DMS 273 (cell line): ENCODE data around the gene ADGRV1.

ENCODE experiments used
- DNase-seq: peaks from one replicate; lab custom pipeline; 2025; ENCODE audit not compliant: unreplicated experiment; lab: John Stamatoyannopoulos, UW

ADGRV1 gene

DNA sequence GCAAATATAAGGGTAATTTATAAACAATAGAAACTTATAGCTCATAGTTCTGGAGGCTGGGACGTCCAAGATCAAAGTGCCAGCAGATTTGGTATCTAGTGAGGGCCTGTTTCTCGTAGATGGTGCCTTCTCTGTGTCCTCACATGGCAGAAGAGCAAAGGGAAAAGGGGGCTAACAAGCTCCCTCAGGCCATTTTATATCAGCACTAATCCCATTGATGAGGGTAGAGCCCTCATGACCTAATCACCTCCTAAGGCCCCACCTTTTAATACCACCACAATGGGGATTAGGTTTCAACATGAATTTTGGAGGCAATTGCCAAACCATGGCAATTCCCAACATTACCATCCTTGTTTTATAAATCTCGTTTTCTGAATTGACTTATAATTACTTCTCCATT, 564.7 kb downstream of the ADGRV1 start:
- DNase-seq, result no peak

DNA sequence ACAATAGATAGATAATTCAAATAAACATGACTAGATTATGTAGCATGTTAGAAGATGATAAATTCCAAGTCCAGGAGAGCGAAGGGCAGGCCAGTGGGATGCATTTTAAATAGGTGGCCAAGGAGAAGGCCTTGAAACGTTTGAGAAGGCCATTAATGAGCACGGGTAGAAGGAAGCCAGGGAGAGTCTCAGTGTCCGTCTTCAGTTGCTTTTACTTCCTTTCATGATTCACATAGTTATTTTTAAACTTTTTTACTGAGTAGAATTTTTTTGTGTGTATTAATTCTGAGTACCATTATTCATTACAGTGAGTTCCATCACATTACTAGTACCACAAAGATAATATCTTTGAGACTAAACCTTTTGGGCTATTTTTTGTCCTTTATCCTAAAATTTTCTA, 565.3 kb downstream of the ADGRV1 start:
- DNase-seq, result no peak

DNA sequence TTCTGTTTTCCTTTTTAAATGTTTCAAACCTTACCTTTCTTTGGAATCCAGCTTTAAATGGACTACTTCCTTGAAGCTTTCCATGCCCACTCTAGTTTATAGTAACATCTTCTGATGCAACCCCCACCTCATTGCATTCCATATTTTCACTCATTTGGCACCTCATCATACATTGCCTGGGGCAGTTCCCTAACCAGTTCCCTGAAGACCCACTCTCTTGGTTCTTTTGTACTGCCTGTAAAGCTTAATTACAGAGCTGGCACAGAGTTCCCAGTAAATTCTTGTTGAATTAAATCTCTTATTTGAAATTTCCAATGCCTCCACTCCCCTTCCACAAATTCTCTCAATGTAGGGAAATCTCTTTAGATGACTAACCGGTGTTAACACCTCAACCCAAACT, 567.3 kb downstream of the ADGRV1 start:
- DNase-seq, result no peak

DNA sequence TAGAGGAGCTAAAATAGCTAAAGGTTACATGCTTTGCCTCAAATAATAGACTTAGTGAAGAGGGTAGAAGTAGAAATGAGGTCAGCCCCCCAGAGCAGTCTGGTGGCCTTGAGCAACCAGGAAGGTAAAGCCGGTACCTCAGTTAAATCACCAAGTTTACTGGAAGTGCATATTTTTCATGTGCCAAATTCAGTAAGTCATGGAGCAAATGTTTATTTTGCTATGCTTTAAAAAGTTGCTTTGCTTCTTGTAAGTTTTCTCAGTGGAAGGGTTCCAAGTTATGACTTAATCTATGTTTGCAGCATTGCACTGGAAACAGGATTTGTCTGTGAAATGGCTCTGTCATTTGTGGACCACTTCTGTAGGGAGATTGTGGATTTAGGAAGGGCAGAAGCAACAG, 567.9 kb downstream of the ADGRV1 start:
- DNase-seq, result no peak

DNA sequence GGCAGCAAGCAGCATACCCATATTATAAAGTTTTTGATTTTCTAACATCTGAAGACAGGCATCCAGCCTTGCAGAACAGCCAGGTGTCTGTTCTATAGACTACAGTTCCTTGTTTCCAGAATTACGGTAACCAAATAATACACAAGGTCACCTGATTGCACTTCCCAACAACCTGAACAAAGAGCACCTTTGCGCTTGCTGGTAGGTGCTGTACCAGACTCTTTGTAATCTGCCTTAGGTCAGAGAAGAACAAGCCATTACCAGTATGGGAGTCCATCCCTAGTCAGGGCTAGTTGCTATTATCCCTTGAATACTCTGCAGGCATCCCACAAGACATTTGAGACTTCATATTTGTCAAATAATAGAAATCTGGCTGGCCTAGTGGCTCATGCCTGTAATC, 568.3 kb downstream of the ADGRV1 start:
- DNase-seq, result no peak

DNA sequence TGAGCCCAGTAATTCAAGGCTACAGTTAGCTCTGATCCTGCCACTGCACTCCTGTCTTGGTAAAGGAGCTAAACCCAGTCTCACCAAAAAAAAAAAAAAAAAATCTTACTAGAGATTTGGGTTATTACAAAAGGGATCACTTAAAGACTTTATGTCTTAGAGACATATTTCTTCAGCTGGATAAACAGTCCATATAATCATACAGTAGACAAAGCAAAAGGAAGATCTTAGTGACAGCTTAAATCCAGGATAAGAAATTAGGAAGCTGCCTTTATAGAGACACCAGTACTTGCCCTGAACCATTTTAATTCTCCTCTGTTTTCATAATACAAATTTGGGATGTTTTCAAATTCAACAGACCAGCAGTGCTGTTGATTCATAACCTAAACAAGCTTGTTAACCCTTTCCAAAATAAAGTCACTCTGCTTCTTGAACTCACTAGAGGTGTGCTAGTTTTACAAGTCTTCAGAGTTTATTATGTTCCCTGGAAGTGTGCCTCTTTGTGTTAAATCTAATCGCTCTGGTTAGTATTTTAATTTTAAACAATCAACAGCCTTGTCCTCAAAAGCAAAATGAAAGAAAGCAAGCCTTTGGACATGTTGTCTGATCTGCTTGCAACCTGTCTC, 569.0 kb downstream of the ADGRV1 start:
- no peak for DNase-seq

DNA sequence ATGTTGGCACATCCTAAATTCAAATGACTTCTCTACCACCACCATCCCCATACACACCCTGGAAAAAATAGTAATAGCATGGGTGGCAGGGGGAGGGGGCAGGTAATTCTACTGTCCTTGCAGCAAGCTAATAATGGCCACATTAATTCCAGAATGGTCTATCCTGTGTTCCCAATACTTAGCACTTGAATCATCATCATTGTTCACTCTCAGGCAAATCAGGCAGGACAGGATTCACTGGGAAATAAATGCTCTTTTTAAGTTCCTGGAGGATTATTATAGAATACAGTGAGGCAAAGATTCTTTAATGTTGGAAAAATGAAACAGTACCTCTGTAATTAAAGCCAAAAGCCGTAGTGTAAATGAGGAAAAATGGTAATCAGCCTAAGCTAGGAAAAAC, 570.0 kb downstream of the ADGRV1 start:
- DNase-seq, result no peak

DNA sequence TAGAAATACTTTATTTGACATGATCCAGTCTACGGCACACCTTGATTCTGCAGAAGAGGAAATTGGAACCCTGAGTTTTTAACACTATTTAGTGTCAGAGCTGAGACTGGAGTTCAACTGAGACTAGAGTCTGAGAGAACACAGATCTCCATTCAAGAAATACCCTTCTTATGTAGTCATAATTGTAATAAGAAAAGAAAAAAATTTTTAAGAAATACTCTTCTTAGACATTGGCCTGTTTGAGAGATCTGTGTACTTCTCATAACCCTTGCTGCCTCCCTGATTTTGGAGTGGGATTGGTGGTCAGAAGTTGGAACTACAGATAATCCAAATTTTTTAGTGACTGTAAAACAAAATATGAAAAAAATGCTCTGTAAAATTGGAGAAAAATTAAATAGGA, 571.2 kb downstream of the ADGRV1 start:
- DNase-seq, result no peak

DNA sequence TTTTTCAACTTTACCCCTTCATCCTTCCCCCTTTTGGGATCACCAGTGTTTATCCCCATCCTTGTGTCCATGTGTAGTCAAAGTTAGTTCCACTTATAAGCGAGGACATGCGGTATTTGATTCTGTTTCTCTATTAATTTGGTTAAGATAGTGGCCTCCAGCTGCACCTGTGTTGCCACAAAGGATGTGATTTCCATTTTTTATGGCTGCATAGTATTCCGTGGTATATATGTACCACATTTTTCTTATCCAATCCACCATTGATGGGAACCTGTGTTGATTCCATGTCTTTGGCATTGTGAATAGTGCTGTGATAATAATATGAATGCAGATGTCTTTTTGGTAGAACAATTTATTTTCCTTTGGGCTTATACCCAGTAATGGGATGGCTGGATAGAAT, 572.2 kb downstream of the ADGRV1 start:
- DNase-seq, result no peak

DNA sequence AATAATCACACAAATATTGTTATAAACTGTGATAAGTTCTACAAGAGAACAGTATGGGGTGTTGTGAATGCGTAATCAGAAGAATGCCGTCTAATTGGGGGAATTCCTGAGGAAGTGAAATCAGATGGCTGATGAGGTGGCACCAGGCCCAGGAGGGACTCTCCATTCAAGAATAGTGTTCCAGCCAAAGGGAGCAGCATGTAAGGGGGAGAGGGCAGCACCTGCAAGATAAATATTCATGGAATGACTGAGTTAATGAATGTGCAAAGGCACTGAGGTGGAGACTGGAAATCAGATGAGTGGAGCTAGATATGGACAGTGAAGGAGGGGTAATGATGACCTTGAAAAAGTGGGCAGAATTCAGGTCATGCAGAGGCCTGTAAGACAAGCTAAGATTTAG, 574.0 kb downstream of the ADGRV1 start:
- no peak for DNase-seq

DNA sequence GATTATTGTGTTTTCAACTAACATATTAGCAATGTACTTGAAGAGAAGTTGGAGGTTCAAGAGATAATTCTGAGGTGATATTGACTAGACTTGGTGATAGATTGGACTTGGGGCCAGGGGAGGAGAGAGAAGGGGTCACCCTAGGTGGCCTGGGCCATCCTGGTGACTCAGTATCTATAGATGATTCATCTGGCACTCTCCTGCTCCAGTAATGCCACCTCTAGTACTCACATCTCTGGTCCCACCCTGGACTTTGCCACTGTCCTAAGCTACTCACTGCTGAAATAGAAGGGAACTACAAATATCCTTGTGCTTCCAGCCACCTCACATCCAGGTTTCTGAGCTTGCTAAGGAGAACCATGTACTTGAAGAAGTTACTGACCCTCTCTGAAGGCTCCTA, 574.6 kb downstream of the ADGRV1 start:
- DNase-seq, result no peak

DNA sequence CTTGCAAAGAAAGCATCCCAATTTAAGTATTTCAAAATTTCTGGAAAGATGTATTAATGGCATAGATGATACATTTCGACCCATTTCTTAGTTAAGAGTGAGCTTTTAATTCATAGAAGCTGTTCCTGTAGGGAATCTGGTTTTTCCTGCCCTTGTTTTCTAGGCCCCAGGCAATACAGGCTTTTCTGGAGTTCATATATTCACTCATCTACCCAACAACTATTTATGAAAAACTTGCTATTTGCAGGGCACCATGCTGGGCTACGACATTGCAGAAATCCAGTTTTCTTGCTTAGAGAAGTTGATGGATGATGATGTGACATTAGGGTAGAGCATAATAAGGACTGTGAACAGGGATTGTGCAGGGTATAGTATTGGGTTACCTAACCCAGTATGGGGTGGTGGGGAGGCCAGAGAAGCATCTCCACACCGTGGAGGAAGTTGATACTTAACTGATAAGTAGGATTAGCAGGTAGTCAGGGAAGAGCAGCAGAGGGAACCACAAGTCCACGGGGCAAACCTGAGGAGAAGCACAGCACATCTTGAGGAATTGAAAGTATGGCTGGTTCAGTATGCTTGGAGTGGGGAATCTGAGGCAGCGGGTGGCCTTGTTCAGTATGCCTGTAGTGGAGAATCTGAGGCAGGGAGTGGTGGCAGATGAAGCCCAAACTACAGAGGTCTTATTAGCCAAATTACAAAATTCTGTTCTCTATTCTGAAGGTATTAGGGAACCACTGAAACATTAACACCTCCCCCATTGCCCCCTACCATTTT, 577.1 kb downstream of the ADGRV1 start:
- DNase-seq, result no peak

DNA sequence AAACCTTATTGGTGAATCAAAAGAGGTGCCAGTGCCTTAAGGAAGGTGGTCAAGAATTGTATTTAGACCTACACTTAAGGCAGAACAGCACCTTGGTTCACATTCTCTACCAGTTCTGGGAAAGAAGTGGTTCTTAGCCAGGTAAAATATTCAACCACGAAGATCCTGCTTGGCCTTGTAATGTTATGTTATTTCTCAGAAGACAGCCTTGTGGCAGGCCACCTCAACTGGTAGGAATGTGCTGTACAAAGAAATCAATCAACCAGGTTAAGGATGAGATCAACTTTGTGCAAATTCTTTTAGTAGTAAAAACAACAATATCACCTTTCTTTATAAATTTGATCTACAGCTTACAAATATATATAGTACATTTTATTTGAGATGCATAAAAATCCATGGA, 577.7 kb downstream of the ADGRV1 start:
- DNase-seq, result no peak

DNA sequence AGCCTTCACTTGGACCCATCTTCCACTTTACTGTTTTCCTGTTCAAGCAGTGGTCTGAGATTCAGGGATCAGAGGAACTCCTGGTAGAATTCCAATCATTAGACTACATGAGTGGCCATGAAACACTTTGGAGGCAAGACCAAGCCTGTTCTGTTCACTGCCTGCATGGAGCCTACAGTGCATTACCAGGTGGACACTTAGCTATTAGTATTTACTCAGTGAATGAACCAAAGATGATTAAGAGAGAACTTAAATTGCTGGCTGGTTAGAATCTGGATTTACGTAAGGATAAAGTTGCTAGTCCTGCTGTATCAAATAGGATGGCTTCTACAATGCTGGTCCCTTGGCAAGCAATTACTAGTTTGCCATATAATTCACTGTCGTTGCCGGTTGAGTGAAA, 579.0 kb downstream of the ADGRV1 start:
- DNase-seq, result no peak

DNA sequence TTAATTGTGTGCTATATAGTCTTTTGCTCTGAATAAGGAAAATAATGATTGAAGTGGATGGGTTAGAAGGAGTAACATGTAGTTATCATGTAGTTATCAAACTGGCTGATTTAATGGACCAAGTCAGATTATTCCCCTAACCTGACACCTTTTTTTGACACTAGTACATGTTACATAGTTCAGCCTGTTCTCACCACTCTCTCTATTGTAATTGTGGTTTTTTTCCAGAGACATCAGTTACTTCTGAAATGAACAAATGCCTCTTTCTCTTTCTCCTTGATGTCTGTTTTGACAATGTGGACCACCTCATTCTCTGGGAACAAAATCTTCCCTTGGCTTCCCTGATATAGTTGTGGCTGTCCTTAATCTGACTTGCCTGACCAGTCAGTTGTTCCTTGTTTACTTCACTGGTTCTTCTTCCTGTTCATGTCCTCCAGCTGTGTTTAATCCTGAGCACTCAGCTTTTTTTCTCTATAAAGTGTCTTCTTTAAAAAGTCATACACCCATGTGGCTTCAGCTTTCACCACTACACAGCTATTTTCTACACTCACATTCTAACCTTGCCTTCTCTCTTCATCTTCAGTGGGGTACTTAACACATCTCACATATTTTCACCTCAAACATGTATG, 581.1 kb downstream of the ADGRV1 start:
- no peak for DNase-seq

DNA sequence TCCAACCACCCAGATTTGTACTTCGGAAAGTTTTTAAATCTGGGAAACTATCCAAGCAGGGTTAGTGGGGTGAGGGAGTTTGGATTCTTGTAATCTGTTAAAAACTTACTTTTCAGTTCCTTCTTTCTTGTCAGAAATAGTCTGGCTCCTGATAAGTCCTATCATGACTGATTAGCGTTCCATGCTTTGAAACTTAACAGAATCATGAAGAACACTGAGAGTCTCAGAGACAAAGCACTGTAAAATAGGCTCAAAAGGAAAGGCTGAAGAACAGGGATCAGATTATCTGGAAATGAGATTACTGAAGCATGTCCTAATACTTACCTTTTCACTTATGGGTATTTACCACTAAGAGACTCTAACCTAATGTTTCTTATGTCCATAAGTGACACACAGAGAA, 582.1 kb downstream of the ADGRV1 start:
- DNase-seq, result no peak

DNA sequence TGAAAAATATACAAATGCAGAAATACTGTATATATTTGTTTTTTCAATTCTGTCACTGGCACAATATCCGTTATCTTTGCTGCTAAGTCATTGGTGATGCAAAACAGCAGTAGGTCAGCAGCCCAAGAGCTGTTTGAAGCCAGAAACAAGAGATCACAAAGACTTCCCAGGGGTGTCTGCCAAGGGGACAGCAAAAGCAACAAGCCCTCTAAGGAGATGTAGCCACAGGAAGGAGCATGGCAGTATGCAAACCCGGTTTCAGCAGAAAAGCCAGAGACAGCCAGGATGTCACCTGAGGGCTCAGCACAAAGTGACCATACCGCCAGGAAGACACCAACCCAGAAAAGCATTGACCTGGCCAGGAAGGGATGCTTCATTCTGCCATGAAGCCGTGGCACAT, 583.0 kb downstream of the ADGRV1 start:
- DNase-seq, result no peak

DNA sequence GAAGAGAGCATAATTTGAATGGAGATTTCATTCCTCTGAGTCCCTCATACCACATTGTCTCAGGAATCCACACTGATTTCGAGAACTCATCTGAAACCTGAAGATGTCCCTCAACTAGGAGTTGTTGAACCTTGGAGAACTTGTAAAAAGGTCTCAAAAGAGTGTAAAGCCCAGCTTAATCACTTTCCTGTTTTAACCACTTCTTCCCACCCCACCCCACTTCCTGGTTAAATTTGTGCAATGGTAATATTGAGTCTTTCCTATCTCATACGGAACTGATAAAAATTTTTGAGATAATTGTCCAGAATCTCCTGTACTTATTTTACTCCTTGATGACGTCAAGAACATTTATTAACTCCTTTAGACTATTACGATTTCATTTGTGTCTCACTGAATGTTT, 583.8 kb downstream of the ADGRV1 start:
- no peak for DNase-seq

DNA sequence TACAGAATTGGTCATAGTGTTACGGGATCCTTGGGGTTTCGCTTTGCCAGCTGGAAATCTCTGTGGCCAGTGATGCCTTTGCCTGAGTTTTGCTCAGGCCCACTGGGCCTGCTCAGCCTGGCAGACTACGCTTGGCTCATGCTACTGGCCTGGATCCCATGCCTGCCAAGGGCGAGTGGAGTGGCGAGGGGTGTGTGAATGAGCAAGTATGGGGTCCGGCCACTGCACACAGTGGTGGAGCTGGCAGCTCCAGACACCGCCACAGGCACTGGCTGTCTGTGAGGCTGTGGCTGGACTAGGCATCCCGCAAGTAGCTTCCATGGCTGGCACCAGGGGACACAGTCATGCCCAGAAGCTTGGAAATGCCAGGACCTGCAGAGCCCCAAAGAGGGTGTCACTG, 584.2 kb downstream of the ADGRV1 start:
- no peak for DNase-seq

DNA sequence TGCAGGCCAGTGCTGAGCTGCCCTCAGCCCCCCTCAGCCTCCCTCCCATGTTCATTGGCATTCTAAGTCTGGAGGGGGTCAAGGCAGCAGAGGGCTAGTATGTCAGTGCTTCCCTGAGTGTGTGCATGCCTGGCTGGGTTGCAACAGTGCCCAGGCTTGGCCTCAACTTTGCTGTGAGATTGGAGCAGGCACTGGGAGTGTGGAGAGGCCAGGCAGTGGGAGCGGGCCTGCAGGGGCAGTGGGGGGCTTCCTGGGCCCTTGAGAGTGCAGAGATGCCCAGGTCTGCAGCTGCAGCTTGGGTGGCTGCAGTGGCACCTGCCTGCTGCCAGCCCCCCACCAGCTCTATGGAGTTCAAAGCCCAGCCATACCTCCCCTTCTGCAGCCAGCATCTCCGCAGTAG, 585.2 kb downstream of the ADGRV1 start:
- DNase-seq, result no peak

DNA sequence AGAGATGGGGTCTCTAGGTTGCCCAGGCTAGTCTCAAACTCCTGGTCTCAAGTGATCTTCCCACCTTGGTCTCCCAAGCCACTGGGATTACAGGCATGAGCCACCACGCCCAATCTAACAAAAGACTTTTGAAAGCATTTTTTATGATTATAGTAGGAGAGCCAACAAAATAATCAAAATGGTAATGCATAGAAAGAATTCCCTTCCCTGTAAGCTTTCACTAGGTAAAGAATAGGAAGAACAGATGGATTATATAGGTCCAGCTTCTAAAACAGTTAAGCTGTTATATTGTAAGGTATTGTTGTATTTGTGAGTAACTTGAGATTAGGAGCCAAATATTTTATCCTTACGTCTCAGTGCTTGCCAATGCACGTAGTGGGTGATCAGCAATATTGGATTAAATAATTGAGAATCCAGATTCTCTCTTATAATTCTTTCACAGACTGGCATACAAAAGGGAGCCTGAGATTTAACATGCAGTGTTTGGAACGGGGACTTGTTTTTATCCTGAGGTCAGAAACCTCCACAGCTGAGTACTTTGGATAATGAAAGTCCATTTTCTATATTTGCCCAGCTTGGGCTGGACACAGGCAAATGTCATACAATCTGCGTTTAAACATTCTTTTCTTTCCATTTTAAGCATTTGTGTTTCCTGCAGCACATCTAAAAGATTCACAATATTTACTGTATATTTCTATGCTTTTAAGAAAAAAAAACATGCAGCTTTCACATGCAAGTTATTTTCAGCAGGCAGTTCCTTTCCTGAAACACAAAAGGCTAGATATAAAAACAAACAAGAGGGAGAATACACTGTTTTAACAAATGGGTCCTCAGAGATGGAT, 586.1 kb downstream of the ADGRV1 start:
- no peak for DNase-seq

DNA sequence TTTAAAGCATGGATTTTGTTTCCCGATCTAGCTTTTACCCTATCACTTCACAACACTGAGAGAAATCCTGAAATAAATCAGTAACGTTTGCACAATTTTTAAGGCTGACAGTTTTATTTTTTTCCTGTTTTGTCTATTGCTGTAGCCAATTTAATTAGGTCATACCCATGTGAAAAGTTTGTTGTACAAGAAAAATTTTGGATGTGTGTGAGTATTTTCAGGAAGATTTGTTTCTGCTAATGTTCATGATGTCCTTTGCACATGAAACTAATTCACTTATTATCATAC, 586.7 kb downstream of the ADGRV1 start:
- no peak for DNase-seq
